GM10266 (cell line): ENCODE measurements around the gene RPS6KA3.
"Not testable (repeated sequence)": the region's sequence is repeated elsewhere in the genome, so short reads cannot be mapped to it uniquely, and the experiment has no call there.

ENCODE experiments used
- DNase-seq: peaks from one replicate; pipeline ENCODE4 v3.0.0; 2012; ENCODE audit errors: extremely low spot score
- CTCF ChIP-seq: IDR thresholded peaks from 2 replicates; pipeline ENCODE4 v1.5.1; 2012; ENCODE audit warnings: mild to moderate bottlenecking, low read depth; ENCODE audit not compliant: control insufficient read depth, insufficient read depth; ENCODE audit errors: missing control alignments

The RPS6KA3 gene

GRCh38 chrX:20132666-20133065 is 134.0 kb downstream of the RPS6KA3 start:
- DNase-seq: no peak
- TF ChIP-seq CTCF: no peak

DNA sequence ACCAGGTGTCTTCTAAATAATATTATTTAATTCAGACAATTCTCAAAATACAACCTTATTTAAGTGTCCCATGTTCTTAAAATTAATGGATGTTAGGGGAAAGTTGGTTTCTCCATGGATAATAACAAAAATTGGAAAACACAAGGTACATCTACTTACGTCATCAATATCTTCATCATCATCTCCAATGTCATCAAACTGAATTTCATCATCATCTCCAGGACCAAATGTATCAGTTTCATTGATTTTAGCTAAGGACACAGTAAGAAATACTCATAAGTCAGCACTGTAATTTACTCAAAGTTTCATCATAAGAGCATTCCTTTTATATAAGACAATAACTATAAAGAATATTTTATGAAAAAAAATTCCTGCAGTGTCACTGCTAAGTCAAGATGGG is 136.4 kb downstream of the RPS6KA3 start:
- DNase-seq: no peak
- TF ChIP-seq CTCF: no peak

GRCh38 chrX:20129547-20129946 is 137.2 kb downstream of the RPS6KA3 start:
- no peak for DNase-seq
- TF ChIP-seq CTCF: no peak

DNA sequence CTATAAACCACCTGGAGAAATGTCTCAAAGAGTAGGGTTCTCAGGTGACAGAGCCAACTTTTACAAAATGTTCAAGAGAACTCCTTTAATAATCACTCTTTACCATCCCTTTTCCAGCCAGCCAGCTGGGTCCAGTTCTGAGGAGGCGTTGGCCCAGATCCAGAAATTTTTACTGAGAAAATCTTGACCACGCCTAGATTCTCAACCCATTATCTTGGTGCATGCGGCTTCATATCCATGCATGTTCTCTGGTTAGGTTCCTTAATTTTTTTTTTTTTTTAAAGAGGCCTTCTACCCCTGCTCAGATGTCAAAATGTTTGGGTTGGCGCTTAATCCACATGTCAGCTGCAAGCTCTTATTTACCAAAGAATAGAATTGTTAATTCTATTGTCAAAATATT is 138.0 kb downstream of the RPS6KA3 start:
- DNase-seq: no peak
- TF ChIP-seq CTCF: no peak

- DNase-seq: not testable (repeated sequence)
Measured at GRCh38 chrX:20127440-20127839, 139.3 kb downstream of the RPS6KA3 start.

- not testable (repeated sequence) for DNase-seq
Measured at GRCh38 chrX:20126833-20127232, 139.9 kb downstream of the RPS6KA3 start.

GRCh38 chrX:20124964-20125363 is 141.7 kb downstream of the RPS6KA3 start:
- TF ChIP-seq CTCF: no peak

DNA sequence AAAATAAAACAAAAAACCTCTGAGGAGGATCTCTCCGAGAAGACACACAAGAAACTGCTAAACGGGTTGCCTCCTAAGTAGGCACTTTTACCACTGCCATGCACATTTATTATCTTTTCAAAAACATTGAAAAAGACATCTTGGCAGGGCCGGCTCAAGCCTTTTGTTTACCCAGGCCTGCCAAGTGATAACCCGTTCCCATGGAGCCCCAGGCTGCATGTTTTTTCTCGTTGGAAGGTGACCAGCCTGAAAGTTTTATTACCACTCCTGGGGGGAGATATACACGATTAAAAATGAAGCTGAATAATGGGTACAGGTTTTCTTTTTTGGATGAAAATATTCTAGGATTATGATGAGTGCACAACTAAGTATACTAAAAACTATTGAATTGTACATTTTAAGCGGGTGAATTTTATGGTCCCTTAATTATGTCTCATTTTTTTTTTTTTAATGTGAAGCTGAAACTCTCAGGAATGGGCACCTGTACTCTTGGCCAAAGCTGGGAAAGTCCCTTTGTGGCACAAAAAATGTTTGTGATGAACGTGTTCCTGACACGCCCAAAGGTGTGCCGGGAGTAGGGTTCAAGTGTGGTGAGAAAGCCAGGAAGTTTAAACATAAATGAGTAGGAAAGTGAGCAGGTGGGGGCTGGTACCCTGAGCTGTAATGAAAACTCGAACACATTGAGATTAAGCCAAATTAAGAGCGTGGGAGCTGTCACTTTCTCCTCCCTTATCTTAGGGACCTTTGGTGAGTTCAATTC is 148.5 kb downstream of the RPS6KA3 start:
- DNase-seq: no peak
- TF ChIP-seq CTCF: no peak

More at GRCh38 chrX:20124964-20125363, 141.7 kb downstream of the RPS6KA3 start:
- DNase-seq: no peak
